ENCODE data around the gene TMEM161A.

Gene TMEM161A

DNA sequence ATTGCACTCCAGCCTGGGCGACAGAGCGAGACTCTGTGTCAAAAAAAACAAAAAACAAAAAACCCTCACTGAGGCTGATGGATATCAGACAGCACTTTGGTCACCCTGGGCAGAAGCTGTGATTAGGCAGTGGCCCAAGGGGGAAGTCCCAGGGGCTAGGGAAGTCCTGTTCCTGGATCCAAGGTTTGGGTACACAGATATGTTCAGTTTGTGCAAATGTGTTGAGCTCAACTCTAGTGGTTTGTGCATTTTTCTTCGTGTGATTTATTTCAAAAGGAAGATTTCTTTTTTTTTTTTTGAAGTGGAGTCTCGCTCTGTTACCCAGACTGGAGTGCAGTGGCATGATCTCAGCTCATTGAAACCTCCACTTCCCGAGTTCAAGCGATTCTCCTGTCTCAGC, 19.5 kb upstream of the TMEM161A start:
- Histone ChIP-seq H3K9me3 (ENCODE audit: insufficient read depth, low read length, severe bottlenecking) (no peaks in the 10 kb centered on the region), H3K27me3 (ENCODE audit: insufficient read depth, low read length, poor library complexity) (no peaks in the 10 kb centered on the region), H3K27ac (ENCODE audit: low read length) (no peak overlapping the region), H3K4me3 (ENCODE audit: low read depth in 1 of 2, low read length in 2 of 2) (no peak overlapping the region), H3K4me1 (ENCODE audit: insufficient read depth, low read length) (no peaks in the 10 kb centered on the region), H3K79me2 (ENCODE audit: insufficient read depth, low read length) (no peaks in the 10 kb centered on the region), H3K4me2 (ENCODE audit: insufficient read depth, low read length) (no peak overlapping the region), H4K20me1 (ENCODE audit: insufficient read depth, low read length) (no peaks in the 10 kb centered on the region), H3K36me3 (ENCODE audit: insufficient read depth, low read length) (peaks cover 14% of the 10 kb centered on the region), H2AFZ (ENCODE audit: low read depth, low read length) (no peak overlapping the region), H3K9ac (ENCODE audit: low read depth, low read length) (no peak overlapping the region)
- ATAC-seq (ENCODE audit: insufficient read depth, low read depth) (no peak), DNase-seq (no peak)
- TF ChIP-seq, protein P1, sequence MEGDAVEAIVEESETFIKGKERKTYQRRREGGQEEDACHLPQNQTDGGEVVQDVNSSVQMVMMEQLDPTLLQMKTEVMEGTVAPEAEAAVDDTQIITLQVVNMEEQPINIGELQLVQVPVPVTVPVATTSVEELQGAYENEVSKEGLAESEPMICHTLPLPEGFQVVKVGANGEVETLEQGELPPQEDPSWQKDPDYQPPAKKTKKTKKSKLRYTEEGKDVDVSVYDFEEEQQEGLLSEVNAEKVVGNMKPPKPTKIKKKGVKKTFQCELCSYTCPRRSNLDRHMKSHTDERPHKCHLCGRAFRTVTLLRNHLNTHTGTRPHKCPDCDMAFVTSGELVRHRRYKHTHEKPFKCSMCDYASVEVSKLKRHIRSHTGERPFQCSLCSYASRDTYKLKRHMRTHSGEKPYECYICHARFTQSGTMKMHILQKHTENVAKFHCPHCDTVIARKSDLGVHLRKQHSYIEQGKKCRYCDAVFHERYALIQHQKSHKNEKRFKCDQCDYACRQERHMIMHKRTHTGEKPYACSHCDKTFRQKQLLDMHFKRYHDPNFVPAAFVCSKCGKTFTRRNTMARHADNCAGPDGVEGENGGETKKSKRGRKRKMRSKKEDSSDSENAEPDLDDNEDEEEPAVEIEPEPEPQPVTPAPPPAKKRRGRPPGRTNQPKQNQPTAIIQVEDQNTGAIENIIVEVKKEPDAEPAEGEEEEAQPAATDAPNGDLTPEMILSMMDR (IDR thresholded peaks at IDR 0.05; ENCODE audit: borderline replicate concordance, extremely low read depth, low read length, poor library complexity, severe bottlenecking), result no peak

DNA sequence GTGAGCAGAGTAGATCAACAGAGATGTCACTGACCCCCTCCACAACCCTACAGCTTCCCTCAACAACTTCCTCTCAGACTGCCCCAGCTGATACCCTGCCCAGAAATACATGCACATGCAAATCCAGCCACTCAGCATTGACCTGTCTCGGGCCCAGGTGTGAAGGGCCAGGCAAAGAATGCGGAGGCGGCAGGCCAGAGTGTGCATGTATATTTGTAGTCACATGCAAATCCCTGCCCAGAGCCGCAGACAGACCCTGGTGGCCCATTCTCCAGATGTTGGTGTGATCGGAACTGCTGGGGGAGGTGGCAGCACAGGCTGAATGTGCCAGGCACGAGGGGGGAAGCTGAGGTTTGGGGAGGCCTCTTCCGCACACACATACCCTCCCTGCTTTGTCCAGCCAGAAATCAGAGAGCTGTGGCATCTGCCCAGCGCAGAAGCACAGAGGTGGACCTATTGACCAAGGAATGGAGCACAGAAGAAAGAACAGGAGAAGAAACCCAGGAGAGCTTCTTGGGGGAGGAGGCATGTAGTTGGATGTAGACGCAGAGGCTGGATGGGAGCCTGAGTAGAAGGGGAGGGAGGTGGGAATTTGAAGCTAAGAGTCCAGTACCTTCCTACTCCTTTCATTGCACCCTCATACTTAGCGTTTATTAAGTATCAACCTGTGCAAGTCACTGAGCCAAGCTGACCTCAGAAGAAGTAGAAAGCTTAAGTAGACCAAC, 17.4 kb upstream of the TMEM161A start:
- Histone ChIP-seq H3K9me3 (ENCODE audit: insufficient read depth, low read length, severe bottlenecking) (no peaks in the 10 kb centered on the region), H3K36me3 (ENCODE audit: insufficient read depth, low read length) (peaks cover 14% of the 10 kb centered on the region), H3K4me3 (ENCODE audit: low read depth in 1 of 2, low read length in 2 of 2) (no peak overlapping the region), H3K27ac (ENCODE audit: low read length) (no peak overlapping the region), H3K9ac (ENCODE audit: low read depth, low read length) (no peak overlapping the region), H2AFZ (ENCODE audit: low read depth, low read length) (no peak overlapping the region), H3K79me2 (ENCODE audit: insufficient read depth, low read length) (no peaks in the 10 kb centered on the region), H3K4me2 (ENCODE audit: insufficient read depth, low read length) (no peak overlapping the region), H4K20me1 (ENCODE audit: insufficient read depth, low read length) (no peaks in the 10 kb centered on the region), H3K27me3 (ENCODE audit: insufficient read depth, low read length, poor library complexity) (no peaks in the 10 kb centered on the region), H3K4me1 (ENCODE audit: insufficient read depth, low read length) (no peaks in the 10 kb centered on the region)
- DNase-seq, result no peak
- no peak for ATAC-seq (ENCODE audit: insufficient read depth, low read depth)
- TF ChIP-seq EZH2 (IDR thresholded peaks at IDR 0.05; ENCODE audit: borderline replicate concordance, low read depth, low read length, severe bottlenecking), result no peak
- TF ChIP-seq, protein P1 (IDR thresholded peaks at IDR 0.05; ENCODE audit: borderline replicate concordance, extremely low read depth, low read length, poor library complexity, severe bottlenecking), result no peak

DNA sequence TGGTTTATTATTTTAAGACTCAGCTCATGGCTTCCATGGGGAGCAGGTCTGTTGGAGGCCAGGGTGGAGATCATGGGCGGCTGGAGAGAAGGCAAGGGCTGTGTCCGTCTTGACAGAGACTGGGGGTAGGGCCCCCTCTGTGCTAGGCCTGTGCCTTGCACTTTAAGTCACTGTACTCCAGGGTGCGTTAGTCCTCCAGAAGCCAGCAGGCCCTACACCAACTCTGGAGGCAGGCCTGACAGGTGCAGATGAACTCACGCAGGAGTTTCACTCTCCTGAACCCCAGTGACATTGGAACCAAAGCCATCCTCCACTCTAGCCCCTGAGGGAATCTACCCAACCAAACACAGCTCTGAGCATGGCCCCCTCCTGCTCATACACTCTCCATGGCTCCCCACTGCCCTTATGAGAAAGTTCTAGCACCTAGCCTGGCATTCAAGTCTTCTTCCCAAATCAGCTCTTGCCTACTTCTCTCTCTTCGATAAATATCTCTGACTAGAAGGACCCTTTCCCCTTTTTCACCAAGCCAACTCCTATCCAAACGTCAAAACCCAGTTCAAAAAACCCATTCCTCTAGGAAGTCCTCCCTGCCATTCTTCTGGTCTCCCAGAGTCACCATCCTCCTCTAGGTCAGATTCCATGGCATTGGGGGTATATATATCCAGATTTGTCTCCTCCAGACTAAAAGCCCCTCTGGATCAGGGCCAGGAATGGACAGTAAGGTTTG, 16.7 kb upstream of the TMEM161A start:
- Histone ChIP-seq H3K4me3 (ENCODE audit: low read depth in 1 of 2, low read length in 2 of 2) (no peak overlapping the region), H3K79me2 (ENCODE audit: insufficient read depth, low read length) (no peaks in the 10 kb centered on the region), H3K27me3 (ENCODE audit: insufficient read depth, low read length, poor library complexity) (no peaks in the 10 kb centered on the region), H3K9me3 (ENCODE audit: insufficient read depth, low read length, severe bottlenecking) (no peaks in the 10 kb centered on the region), H4K20me1 (ENCODE audit: insufficient read depth, low read length) (no peaks in the 10 kb centered on the region), H3K4me1 (ENCODE audit: insufficient read depth, low read length) (no peaks in the 10 kb centered on the region), H3K4me2 (ENCODE audit: insufficient read depth, low read length) (no peak overlapping the region), H3K27ac (ENCODE audit: low read length) (no peak overlapping the region), H3K36me3 (ENCODE audit: insufficient read depth, low read length) (peaks cover 14% of the 10 kb centered on the region), H3K9ac (ENCODE audit: low read depth, low read length) (no peak overlapping the region), H2AFZ (ENCODE audit: low read depth, low read length) (no peak overlapping the region)
- TF ChIP-seq, protein P1 (IDR thresholded peaks at IDR 0.05; ENCODE audit: borderline replicate concordance, extremely low read depth, low read length, poor library complexity, severe bottlenecking), result no peak
- no peak for TF ChIP-seq EZH2 (IDR thresholded peaks at IDR 0.05; ENCODE audit: borderline replicate concordance, low read depth, low read length, severe bottlenecking)
- ATAC-seq (ENCODE audit: insufficient read depth, low read depth), result no peak
- no peak for DNase-seq
